Head of caudate nucleus (tissue), 42 donors: ENCODE measurements around the gene PDZD2.
"Not testable (repeated sequence)": the region's sequence is repeated elsewhere in the genome, so short reads cannot be mapped to it uniquely, and the experiment has no call there.

Source experiments
- DNase-seq, 42 donors: peaks; one replicate each; pipeline versions ENCODE4 v3.0.0 to v3.0.0-alpha.2; 2020 to 2021; ENCODE audit warnings: mixed read lengths in 7 of 42
- intact Hi-C: fragments of 100-400 bp; cut with DNase I; formaldehyde crosslinking; loops from one replicate; pipeline ENCODE4 v1.15.0; 2022

The PDZD2 gene

DNA sequence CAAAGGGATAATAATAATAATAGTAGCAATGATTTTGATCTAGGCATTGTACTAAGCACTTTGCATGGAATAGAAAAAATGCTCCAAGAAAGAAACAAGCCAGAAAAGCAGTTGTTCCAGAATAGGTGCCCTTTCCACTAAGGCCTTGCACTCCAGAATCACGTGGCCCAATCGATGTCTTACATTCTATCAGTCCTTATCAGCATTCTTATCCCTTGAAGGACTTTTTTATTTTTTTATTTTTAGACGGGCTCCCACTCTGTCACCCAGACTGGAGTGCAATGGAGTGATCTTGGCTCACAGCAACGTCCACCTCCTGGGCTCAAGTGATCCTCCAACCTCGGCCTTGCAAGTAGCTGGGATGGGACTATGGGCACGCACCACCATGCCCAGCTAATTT, 36.5 kb downstream of the PDZD2 start:
- intact Hi-C loops = no loop called here
- DNase-seq = no peak

GRCh38 chr5:31678180-31678579, 39.2 kb downstream of the PDZD2 start:
- DNase-seq = no peak
- intact Hi-C loops = no loop called here

DNA sequence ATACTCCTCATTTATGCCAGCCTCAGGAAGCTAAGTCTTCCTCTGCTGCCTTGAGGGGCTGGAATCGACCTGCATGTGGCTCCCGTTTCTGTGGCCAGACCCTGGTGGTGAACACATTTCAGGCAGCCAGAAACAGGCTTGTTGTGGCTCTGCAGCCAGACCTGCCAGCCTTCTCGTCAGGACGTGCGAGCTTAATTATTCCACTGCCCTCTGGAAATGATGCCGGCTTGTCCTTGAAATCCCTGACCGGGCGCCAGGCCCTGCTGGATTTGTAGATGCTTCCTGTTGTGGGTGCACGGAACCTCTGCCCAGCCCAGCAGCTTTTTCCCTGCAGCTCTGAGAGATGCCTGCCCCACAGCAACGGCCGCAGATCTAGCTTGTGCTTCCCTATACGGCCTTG, 41.6 kb downstream of the PDZD2 start:
- intact Hi-C loops = no loop called here
- peak in 34 of 42 donors; percentile 11 to 61 (median 33) for DNase-seq

- no peak for DNase-seq
- intact Hi-C loops = no loop called here
Measured at GRCh38 chr5:31682025-31682424, 43.1 kb downstream of the PDZD2 start.

- DNase-seq = no peak
Measured at GRCh38 chr5:31682851-31683250, 43.9 kb downstream of the PDZD2 start.

GRCh38 chr5:31688515-31689092, 49.7 kb downstream of the PDZD2 start:
- no peak for DNase-seq
- intact Hi-C loops = no loop called here

More at GRCh38 chr5:31682851-31683250, 43.9 kb downstream of the PDZD2 start:
- intact Hi-C loops = no loop called here

GRCh38 chr5:31691408-31691807, 52.5 kb downstream of the PDZD2 start:
- intact Hi-C loops, DNase-seq: not testable (repeated sequence)

- peak in 41 of 42 donors; percentile 10 to 71 (median 38) for DNase-seq
- intact Hi-C loops = no loop called here
Measured at GRCh38 chr5:31692561-31693221, 53.8 kb downstream of the PDZD2 start.

GRCh38 chr5:31698673-31699072, 59.7 kb downstream of the PDZD2 start:
- DNase-seq = peak in 1 of 42 donors; percentile 12
- intact Hi-C loops = no loop called here

DNA sequence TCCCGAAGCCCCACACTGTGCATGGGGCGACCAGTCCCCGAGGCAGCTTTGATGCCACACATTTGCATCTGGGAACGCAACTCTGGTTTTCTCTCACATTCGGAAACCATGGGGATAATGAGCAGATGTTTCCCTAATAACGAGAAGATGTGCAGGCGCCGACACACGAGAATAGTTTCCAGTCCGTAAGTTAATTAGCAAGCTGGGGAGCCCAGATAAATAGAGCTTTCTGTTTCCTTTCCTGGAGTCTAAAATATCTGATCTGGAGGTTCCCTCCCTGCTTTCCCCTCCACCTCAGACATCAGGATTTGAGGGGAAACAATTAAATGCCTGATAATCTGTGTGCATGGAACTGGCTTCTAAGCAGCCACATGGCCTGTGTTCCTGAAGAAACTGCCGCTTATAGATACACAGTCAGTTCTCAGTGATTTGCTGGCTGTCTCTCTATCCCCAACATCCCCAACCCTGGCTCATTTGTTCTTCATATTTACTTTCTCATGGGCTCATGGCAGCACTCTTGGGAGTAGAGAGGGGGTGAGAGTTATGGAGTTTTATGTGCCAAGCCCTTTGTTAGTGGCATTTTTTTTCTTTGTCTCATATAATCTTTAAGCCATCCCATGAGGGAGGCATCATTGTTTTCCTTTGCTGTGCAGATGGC, 62.8 kb downstream of the PDZD2 start:
- intact Hi-C loops = no loop called here
- DNase-seq = no peak

DNA sequence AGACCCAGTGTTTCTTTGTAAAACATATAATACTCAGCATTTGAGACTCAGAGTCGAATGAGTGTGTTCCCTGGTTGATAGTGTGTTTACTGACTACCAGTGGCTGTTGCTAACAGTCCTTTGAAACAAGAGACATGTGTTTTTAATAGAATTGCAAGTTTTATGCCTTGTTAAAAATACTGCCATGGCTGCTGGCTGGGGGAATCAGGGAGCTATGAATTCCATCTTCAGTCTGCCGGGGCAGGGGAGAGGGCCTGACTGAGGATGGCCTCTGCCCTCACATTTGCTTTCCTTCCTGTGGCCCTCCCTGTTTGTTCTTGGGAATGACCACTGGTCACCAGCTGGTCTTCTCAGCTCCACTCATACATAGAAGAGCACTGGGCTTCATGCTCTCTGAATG, 63.8 kb downstream of the PDZD2 start:
- no peak for DNase-seq
- intact Hi-C loops = no loop called here

DNA sequence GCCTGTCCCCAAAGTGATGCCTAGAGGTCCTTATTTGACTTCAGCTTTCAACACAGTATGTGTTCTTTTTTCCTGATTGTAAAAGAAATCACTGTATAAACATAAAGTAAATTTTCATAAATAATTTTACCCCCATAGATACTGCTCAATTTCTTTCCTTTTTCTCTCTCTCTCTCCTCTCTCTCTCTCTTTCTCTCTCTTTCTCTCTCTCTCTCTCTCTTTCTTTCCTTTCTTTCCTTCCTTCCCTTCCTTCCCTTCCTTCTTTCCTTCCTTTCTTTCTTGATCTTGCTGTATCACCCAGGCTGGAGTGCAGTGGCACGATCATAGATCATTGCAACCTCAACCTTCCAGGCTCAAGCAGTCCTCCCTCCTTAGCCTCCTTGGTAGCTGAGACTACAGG, 64.8 kb downstream of the PDZD2 start:
- intact Hi-C loops = no loop called here
- no peak for DNase-seq

DNA sequence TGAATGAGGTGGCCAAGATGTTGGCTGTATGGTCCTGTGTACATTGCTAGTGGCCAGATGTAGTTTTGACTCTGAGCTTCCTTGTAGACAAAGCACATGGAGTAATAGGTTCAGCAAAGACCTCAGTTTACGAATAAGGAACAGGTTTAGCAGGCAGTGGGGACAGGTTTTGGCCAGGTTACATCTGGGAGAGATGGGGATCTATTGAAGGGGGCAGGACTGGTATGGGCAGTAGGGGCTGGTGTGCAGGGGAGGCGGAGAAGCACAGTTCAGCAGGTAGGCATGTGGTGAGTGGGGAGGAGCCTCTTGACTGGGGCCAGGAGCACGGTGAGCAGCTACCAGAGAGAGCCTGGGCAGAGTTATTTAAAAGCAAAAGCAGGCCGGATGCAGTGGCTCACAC, 67.3 kb downstream of the PDZD2 start:
- DNase-seq = no peak
- intact Hi-C loops = no loop called here

GRCh38 chr5:31707329-31707728, 68.4 kb downstream of the PDZD2 start:
- no peak for DNase-seq
- intact Hi-C loops = no loop called here

- no peak for DNase-seq
- intact Hi-C loops = no loop called here
Measured at GRCh38 chr5:31708089-31708488, 69.2 kb downstream of the PDZD2 start.

DNA sequence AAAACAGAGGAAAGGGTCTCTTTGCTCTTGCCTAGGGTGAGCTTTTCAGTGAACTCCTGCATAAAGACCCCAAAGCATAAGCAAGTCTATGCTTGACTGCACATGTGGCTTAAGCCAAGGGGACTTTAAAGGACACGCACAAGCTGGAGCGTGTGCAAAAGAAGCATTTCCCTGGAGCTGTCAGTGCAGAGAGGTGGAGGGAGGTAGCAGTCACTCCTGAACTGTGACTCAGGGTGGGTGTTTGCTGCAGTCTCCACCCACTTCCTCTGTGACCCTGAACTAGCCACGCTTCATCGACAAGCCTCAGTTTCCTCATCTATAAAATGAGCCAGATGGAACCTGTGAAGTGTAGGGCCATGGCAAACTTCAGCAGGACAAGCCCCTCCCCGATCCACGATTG, 72.4 kb downstream of the PDZD2 start:
- intact Hi-C loops = no loop called here
- DNase-seq = no peak

DNA sequence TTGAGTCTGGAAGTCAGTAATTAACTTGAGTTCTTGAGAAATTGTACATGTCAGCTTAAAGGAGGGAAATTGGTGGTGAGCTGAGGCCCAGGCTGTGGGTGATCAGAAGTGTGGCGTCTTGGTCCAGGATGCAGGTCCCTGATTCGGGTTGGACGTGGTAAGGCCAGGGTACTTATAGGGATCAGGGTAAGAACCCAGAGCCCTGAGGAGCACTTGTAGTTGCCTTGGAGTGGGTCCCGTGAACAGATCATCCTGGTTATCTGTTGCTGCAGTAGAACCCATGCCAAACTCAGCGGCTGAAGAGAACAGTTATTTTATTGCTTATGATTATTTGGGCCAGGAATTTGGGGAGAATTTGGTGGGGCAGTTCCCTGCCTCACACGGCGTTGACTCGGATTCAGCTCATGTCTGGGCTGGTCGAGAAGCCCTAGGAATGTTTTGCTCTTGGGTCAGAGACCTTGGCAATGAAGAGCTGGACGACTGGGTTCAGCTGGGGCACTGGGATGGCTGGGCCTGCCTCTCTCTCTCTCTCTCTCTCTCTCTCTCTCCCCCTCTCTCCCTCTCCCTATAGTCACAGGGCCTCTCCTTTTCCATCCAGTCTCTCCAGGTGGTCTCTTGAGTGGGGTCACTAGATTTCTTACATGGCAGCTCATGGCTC, 73.1 kb downstream of the PDZD2 start:
- DNase-seq = peak in 1 of 42 donors; percentile 18
- intact Hi-C loops = no loop called here

DNA sequence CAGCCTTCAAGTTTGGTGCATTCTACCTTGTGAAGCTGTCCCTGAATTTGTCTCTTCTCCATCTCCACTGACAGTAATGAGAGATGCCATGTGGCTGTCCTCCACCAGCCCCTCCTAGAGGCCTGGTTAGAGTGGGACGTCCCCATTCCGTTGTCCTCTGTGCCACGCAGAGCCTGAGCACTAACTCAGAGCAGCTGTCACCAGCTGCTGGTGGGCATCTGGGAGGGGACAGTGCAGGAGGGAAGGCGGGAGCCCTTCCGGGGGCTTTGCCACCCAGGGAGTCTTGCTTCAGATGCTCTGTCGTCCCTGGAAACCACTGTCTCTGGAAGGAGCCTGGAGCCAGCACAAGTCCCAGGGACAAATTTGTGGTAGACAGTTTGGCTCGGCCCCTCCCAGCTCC, 78.6 kb downstream of the PDZD2 start:
- intact Hi-C loops = no loop called here
- no peak for DNase-seq

DNA sequence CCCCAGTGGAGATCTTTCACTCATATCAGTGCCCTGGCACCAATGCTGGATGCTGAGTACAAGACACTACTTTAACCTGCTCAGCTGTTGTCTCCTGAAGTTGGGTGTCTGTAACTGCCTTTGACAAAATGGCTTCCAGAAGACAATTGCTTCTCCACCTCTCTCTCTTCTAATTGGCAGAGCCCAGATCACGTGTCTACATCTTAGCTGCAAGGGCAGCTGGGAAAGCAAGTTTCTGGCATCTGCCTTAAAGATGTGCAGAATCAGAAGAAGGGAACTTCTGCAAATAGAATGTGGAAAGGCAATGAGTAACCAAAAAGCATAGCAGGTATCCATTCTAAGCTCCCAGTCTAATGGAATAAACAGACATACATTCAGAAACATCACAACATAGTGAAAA, 81.1 kb downstream of the PDZD2 start:
- DNase-seq = peak in 1 of 42 donors; percentile 8
- intact Hi-C loops = no loop called here

GRCh38 chr5:31720811-31721345, 81.9 kb downstream of the PDZD2 start:
- intact Hi-C loops = no loop called here

More at GRCh38 chr5:31720811-31721345, 81.9 kb downstream of the PDZD2 start:
- DNase-seq = peak in 1 of 42 donors; percentile 3
